Activated T-cell treated with anti-CD3 and anti-CD28 coated beads for 48 hours (primary cell): ENCODE measurements around the gene HACL1.

Experiments
- DNase-seq: peaks from one replicate; pipeline ENCODE4 v3.0.0-alpha.2; 2020; ENCODE audit warnings: low read depth

HACL1 gene

DNA sequence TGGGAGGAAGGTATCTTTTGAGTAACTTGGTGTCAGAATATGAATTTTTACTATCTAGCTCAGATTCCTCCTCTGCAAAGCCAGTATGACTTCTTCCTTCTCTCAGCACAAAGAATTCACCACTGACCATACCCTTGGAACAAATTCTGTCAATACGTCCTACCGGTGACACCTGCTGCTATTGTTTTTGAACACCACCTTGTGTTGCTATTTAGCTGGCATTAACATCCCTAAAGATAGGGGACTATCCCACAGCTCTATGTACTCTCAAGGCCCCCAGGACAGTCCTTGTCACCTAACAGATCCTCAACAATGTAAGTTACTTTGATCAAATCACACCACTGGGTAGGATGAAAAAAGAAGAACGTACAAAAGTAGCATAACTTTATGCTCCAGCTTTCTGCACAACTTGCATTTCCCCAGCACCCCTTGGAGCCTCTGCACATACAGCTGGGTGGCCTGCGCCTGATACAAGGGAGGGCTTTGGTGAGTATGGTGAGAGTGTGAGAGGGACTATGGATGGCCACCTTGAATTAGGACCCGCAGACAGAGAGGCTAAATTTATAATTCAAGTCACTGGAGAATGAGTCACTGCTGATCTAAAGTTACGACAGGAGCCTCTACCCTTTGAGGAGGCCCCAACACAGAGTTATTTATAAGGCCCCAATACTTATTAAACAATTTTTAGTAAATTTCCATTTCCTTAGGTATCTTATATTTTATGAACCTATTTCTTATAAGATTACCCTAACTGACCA lies 77.5 kb downstream of the HACL1 start:
- no peak for DNase-seq

GRCh38 chr3:15522016-15522415 lies 79.4 kb downstream of the HACL1 start:
- no peak for DNase-seq

- DNase-seq: no peak
Measured at GRCh38 chr3:15521573-15521965, 79.8 kb downstream of the HACL1 start, which contains the start of gene COLQ. Gene COLQ, minus strand, starts transcription at chr3:15521706. Its CDS starts 81 bp downstream, at chr3:15521625.

- DNase-seq: no peak
Measured at GRCh38 chr3:15520804-15521572, 80.4 kb downstream of the HACL1 start.

GRCh38 chr3:15520185-15520584 lies 81.2 kb downstream of the HACL1 start:
- DNase-seq: peak; percentile 6

DNA sequence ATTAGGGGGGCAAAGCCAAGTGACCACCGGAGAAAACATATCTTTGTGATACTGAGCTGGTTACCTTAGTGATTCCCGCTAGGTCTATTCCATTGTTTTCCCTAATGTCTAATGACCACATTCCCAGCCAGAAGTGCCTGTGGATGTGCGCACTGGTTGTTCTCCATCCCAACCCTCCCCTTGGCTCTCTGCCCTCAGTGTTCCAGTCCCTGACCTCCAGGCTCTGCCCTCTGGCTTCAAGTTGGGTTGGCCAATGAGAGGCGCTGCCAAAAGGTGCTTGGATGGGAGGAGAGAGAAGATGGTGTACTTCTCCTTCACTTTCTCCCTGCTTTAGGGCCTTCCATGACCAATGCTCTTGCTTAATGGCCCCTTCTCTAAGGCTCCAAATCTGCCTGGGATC lies 82.3 kb downstream of the HACL1 start:
- DNase-seq: no peak

DNA sequence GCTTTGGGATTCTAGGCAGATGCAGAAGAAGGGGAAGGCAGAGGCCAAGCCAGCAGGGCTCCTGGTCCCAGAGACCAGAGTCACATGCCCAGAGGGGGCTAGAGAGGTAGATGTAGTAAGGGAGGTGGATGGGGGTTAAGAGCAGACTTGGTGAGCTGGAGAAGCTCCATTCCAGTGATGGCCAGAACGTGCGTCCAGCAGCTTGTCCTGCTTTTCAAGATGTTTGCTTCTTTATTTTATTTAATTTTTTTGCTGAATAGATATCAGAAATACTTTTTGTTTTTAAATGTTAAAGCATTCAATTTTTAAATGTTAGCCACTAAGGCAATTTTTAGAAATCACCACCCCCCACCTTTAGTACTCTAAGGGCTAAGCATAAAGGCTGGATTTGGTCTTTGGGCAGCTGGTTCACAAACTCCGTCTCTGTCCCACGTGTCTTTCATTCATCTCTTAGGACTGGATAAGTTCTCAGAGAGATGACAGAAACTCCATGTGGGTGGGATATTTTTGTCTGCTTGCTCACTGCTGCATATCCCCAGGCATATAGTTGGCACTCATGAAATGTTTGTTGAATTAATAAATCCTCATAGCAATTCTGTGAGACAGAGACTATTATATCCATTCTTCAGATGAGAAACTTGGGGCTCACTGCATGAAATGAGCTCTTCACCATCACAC lies 86.6 kb downstream of the HACL1 start:
- no peak for DNase-seq

- DNase-seq: no peak
Measured at GRCh38 chr3:15513810-15514662, 87.3 kb downstream of the HACL1 start.

GRCh38 chr3:15513116-15513515 lies 88.3 kb downstream of the HACL1 start:
- no peak for DNase-seq

- no peak for DNase-seq
Measured at GRCh38 chr3:15512166-15512565, 89.2 kb downstream of the HACL1 start.

- no peak for DNase-seq
Measured at GRCh38 chr3:15511156-15511555, 90.2 kb downstream of the HACL1 start.
